WTC11 (cell line): ENCODE data around the gene FXYD3. TPM values are rescaled to one million over a fixed set of nuclear protein-coding genes. Genes with fewer than 3 reads are reported as not detected.

Source experiments
- ATAC-seq: fragments of 200-7000 bp; cut with Tn5 transposase; 2 replicates; pipeline ENCODE4 v1.10.0; 2021; ENCODE audit warnings: mild to moderate bottlenecking, moderate library complexity
- CTCF ChIA-PET: fragments of 300-600 bp; sonication (Branson Sonifier 250); formaldehyde crosslinking; loops from one replicate; lab custom pipeline; 2021; ENCODE audit warnings: antibody characterized with exemption; lab: Charles Lee
- POLR2A ChIA-PET: fragments of 350-600 bp; sonication (Branson Sonifier 250); formaldehyde crosslinking; loops from one replicate; lab custom pipeline; 2021; ENCODE audit warnings: antibody characterized with exemption; lab: Charles Lee
- DNase-seq: peaks from one replicate; pipeline ENCODE4 v3.0.0; 2021; ENCODE audit warnings: low spot score
- H3K27ac Mint-ChIP-seq: 2 replicates; pipeline ENCODE4 v1.8.0; 2021; ENCODE audit warnings: mixed read lengths
- H3K27me3 Mint-ChIP-seq: 2 replicates; pipeline ENCODE4 v1.8.0; 2021; ENCODE audit warnings: low read depth, mild to moderate bottlenecking, moderate library complexity, mixed read lengths
- H3K36me3 Mint-ChIP-seq: 2 replicates; pipeline ENCODE4 v1.8.0; 2021; ENCODE audit warnings: mixed read lengths
- H3K4me1 Mint-ChIP-seq: 2 replicates; pipeline ENCODE4 v1.8.0; 2022; ENCODE audit warnings: mixed read lengths
- H3K4me3 Mint-ChIP-seq: 2 replicates; pipeline ENCODE4 v1.8.0; 2021; ENCODE audit warnings: mild to moderate bottlenecking, moderate library complexity, mixed read lengths
- H3K9me3 Mint-ChIP-seq: 2 replicates; pipeline ENCODE4 v1.8.0; 2021; ENCODE audit warnings: mixed read lengths
- ARID4B ChIP-seq: sonication (generic); formaldehyde crosslinking; IDR thresholded peaks from 2 replicates; pipeline ENCODE4 v1.8.0; 2023; ENCODE audit warnings: missing genetic modification reagents, mild to moderate bottlenecking, borderline replicate concordance
- CREM ChIP-seq: sonication (generic); formaldehyde crosslinking; IDR thresholded peaks from 2 replicates; pipeline ENCODE4 v1.8.1; 2022; ENCODE audit warnings: mild to moderate bottlenecking, missing genetic modification reagents, moderate library complexity
- ESRRA ChIP-seq: sonication (generic); formaldehyde crosslinking; IDR thresholded peaks from 2 replicates; pipeline ENCODE4 v1.8.1; 2022; ENCODE audit warnings: mild to moderate bottlenecking, missing genetic modification reagents, borderline replicate concordance
- ETV6 ChIP-seq: sonication (generic); formaldehyde crosslinking; IDR thresholded peaks from 2 replicates; pipeline ENCODE4 v1.8.1; 2022; ENCODE audit warnings: mild to moderate bottlenecking, missing genetic modification reagents
- FOXK1 ChIP-seq: sonication (generic); formaldehyde crosslinking; IDR thresholded peaks from 2 replicates; pipeline ENCODE4 v1.8.0; 2022; ENCODE audit warnings: mild to moderate bottlenecking, moderate library complexity, missing genetic modification reagents
- HMGA2 ChIP-seq: fragments of 250-450 bp; sonication (Bioruptor Pico); IDR thresholded peaks from 2 replicates; pipeline ENCODE4 v1.4.0; 2021; ENCODE audit warnings: mild to moderate bottlenecking, moderate library complexity
- JUN ChIP-seq: sonication (generic); formaldehyde crosslinking; IDR thresholded peaks from 2 replicates; pipeline ENCODE4 v1.8.0; 2023; ENCODE audit warnings: mild to moderate bottlenecking, missing genetic modification reagents
- KAT7 ChIP-seq: sonication (generic); formaldehyde crosslinking; IDR thresholded peaks from 2 replicates; pipeline ENCODE4 v1.8.1; 2023; ENCODE audit warnings: missing genetic modification reagents, mild to moderate bottlenecking, borderline replicate concordance
- NFE2L1 ChIP-seq: sonication (generic); formaldehyde crosslinking; IDR thresholded peaks from 2 replicates; pipeline ENCODE4 v1.8.1; 2023; ENCODE audit warnings: missing genetic modification reagents
- RORB ChIP-seq: fragments of 250-450 bp; sonication (Bioruptor Pico); IDR thresholded peaks from 2 replicates; pipeline ENCODE4 v1.9.0; 2021; ENCODE audit warnings: mild to moderate bottlenecking
- TCF7 ChIP-seq: sonication (generic); formaldehyde crosslinking; IDR thresholded peaks from 2 replicates; pipeline ENCODE4 v1.8.0; 2022; ENCODE audit warnings: mild to moderate bottlenecking, low read depth, missing genetic modification reagents, moderate library complexity
- ZBTB21 ChIP-seq: sonication (generic); formaldehyde crosslinking; IDR thresholded peaks from 2 replicates; pipeline ENCODE4 v1.8.1; 2023; ENCODE audit warnings: mild to moderate bottlenecking, missing genetic modification reagents, borderline replicate concordance
- ZNF232 ChIP-seq: sonication (generic); formaldehyde crosslinking; IDR thresholded peaks from 2 replicates; pipeline ENCODE4 v1.8.0; 2022; ENCODE audit warnings: mild to moderate bottlenecking, missing genetic modification reagents
- ZNF671 ChIP-seq: fragments of 250-450 bp; sonication (Bioruptor Pico); IDR thresholded peaks from 2 replicates; pipeline ENCODE4 v1.8.0; 2021; ENCODE audit warnings: mild to moderate bottlenecking
- total RNA-seq: library from RNA; stranded (reverse); gene quantifications from 3 replicates; pipeline ENCODE4 v1.2.3, GENCODE V29; 2021
- TF ChIP-seq, protein P1 (sequence below): fragments of 250-450 bp; sonication (Bioruptor Pico); IDR thresholded peaks from 2 replicates; pipeline ENCODE4 v1.8.0; 2021; ENCODE audit warnings: mild to moderate bottlenecking
- TF ChIP-seq, protein P2 (sequence below): sonication (generic); formaldehyde crosslinking; IDR thresholded peaks from 2 replicates; pipeline ENCODE4 v1.8.0; 2023; ENCODE audit warnings: mild to moderate bottlenecking, missing genetic modification reagents
- TF ChIP-seq, protein P3 (sequence below): fragments of 250-450 bp; sonication (Bioruptor Pico); IDR thresholded peaks from 2 replicates; pipeline ENCODE4 v1.9.0; 2021; ENCODE audit warnings: mild to moderate bottlenecking
- TF ChIP-seq, protein P4 (sequence below): sonication (generic); formaldehyde crosslinking; IDR thresholded peaks from 2 replicates; pipeline ENCODE4 v1.8.0; 2022; ENCODE audit warnings: mild to moderate bottlenecking, missing genetic modification reagents
- TF ChIP-seq, protein P5 (sequence below): sonication (generic); formaldehyde crosslinking; IDR thresholded peaks from 2 replicates; pipeline ENCODE4 v1.8.0; 2023; ENCODE audit warnings: missing genetic modification reagents

FXYD3 gene
- total RNA-seq, 1 experiment from 2014 or later = 1.8 TPM

DNA sequence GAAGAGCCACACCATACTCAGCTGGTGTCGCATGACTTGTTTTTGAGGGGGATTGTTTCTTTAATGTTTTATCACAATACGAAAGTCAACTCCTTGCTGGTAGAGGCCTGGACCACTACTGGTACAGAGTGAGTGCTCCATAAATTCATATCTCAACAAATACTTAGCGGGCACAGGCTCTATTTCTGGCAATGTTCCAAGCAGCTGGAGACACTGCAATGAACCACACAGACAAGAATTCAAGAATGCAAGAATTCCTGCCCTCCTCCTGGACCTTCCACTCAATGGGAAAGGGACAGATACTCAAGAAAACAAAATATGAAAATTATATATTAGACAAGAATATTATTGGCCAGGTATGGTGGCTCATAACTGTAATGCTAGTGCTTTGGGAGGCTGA, 33.8 kb downstream of the FXYD3 start (continued):
- no peak for TF ChIP-seq JUN (CRISPR knock-in tag)

GRCh38 chr19:35150445-35150844, 34.8 kb downstream of the FXYD3 start:
- Mint-ChIP-seq H3K27me3 (no peaks in the 10 kb centered on the region; the same call in none of the 2 replicates), H3K36me3 (peaks cover 2% of the 10 kb centered on the region; the same call in 1 of the 2 replicates), H3K9me3 (no peaks in the 10 kb centered on the region), H3K4me1 (peaks cover 45% of the 10 kb centered on the region), H3K27ac (peak overlapping the region; percentile 58; the same call in 1 of the 2 replicates), H3K4me3 (no peak overlapping the region)
- TF ChIP-seq CREM (CRISPR knock-in tag) = no peak
- no peak for TF ChIP-seq RORB (CRISPR knock-in tag)
- no peak for TF ChIP-seq FOXK1 (CRISPR knock-in tag)
- TF ChIP-seq, protein P1, sequence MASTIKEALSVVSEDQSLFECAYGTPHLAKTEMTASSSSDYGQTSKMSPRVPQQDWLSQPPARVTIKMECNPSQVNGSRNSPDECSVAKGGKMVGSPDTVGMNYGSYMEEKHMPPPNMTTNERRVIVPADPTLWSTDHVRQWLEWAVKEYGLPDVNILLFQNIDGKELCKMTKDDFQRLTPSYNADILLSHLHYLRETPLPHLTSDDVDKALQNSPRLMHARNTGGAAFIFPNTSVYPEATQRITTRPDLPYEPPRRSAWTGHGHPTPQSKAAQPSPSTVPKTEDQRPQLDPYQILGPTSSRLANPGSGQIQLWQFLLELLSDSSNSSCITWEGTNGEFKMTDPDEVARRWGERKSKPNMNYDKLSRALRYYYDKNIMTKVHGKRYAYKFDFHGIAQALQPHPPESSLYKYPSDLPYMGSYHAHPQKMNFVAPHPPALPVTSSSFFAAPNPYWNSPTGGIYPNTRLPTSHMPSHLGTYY (CRISPR knock-in tag) = no peak
- TF ChIP-seq, protein P2, sequence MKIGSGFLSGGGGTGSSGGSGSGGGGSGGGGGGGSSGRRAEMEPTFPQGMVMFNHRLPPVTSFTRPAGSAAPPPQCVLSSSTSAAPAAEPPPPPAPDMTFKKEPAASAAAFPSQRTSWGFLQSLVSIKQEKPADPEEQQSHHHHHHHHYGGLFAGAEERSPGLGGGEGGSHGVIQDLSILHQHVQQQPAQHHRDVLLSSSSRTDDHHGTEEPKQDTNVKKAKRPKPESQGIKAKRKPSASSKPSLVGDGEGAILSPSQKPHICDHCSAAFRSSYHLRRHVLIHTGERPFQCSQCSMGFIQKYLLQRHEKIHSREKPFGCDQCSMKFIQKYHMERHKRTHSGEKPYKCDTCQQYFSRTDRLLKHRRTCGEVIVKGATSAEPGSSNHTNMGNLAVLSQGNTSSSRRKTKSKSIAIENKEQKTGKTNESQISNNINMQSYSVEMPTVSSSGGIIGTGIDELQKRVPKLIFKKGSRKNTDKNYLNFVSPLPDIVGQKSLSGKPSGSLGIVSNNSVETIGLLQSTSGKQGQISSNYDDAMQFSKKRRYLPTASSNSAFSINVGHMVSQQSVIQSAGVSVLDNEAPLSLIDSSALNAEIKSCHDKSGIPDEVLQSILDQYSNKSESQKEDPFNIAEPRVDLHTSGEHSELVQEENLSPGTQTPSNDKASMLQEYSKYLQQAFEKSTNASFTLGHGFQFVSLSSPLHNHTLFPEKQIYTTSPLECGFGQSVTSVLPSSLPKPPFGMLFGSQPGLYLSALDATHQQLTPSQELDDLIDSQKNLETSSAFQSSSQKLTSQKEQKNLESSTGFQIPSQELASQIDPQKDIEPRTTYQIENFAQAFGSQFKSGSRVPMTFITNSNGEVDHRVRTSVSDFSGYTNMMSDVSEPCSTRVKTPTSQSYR (CRISPR knock-in tag) = no peak
- no peak for TF ChIP-seq ZNF671
- TF ChIP-seq ARID4B = no peak
- TF ChIP-seq, protein P3, sequence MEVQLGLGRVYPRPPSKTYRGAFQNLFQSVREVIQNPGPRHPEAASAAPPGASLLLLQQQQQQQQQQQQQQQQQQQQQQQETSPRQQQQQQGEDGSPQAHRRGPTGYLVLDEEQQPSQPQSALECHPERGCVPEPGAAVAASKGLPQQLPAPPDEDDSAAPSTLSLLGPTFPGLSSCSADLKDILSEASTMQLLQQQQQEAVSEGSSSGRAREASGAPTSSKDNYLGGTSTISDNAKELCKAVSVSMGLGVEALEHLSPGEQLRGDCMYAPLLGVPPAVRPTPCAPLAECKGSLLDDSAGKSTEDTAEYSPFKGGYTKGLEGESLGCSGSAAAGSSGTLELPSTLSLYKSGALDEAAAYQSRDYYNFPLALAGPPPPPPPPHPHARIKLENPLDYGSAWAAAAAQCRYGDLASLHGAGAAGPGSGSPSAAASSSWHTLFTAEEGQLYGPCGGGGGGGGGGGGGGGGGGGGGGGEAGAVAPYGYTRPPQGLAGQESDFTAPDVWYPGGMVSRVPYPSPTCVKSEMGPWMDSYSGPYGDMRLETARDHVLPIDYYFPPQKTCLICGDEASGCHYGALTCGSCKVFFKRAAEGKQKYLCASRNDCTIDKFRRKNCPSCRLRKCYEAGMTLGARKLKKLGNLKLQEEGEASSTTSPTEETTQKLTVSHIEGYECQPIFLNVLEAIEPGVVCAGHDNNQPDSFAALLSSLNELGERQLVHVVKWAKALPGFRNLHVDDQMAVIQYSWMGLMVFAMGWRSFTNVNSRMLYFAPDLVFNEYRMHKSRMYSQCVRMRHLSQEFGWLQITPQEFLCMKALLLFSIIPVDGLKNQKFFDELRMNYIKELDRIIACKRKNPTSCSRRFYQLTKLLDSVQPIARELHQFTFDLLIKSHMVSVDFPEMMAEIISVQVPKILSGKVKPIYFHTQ (CRISPR knock-in tag) = no peak
- no peak for TF ChIP-seq ZNF232 (CRISPR knock-in tag)
- TF ChIP-seq, protein P4, sequence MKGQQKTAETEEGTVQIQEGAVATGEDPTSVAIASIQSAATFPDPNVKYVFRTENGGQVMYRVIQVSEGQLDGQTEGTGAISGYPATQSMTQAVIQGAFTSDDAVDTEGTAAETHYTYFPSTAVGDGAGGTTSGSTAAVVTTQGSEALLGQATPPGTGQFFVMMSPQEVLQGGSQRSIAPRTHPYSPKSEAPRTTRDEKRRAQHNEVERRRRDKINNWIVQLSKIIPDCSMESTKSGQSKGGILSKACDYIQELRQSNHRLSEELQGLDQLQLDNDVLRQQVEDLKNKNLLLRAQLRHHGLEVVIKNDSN (CRISPR knock-in tag) = no peak
- TF ChIP-seq ETV6 (CRISPR knock-in tag) = no peak
- TF ChIP-seq ESRRA (CRISPR knock-in tag) = no peak
- no peak for TF ChIP-seq KAT7
- no peak for TF ChIP-seq HMGA2 (CRISPR knock-in tag)
- TF ChIP-seq ZBTB21 (CRISPR knock-in tag) = no peak
- TF ChIP-seq, protein P5, sequence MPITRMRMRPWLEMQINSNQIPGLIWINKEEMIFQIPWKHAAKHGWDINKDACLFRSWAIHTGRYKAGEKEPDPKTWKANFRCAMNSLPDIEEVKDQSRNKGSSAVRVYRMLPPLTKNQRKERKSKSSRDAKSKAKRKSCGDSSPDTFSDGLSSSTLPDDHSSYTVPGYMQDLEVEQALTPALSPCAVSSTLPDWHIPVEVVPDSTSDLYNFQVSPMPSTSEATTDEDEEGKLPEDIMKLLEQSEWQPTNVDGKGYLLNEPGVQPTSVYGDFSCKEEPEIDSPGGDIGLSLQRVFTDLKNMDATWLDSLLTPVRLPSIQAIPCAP = no peak
- TF ChIP-seq NFE2L1 (CRISPR knock-in tag) = no peak
- TF ChIP-seq TCF7 (CRISPR knock-in tag) = no peak
- ATAC-seq (no peak), DNase-seq (no peak)
- ChIA-PET CTCF (interaction anchor here (1.9 kb wide), 1 partner anchor 9 kb away, joined by 6 read pairs; no protein-coding TSS in a partner anchor), POLR2A (no interaction called here)
